Activated T-cell treated with anti-CD3 and anti-CD28 coated beads, Interleukin-2, amount 50 U/mL, for 24 hours (primary cell): Measurements from ENCODE around the gene SERGEF.

Source experiments
- DNase-seq: peaks from one replicate; pipeline ENCODE4 v3.0.0-alpha.2; 2020
- H3K27ac Mint-ChIP-seq: 2 replicates; pipeline ENCODE4 v1.8.0; 2020; ENCODE audit warnings: mild to moderate bottlenecking, mixed read lengths
- H3K27me3 Mint-ChIP-seq: 2 replicates; pipeline ENCODE4 v1.8.0; 2020; ENCODE audit warnings: mixed read lengths
- H3K36me3 Mint-ChIP-seq: 2 replicates; pipeline ENCODE4 v1.8.0; 2020; ENCODE audit warnings: low read depth, mixed read lengths
- H3K4me1 Mint-ChIP-seq: 2 replicates; pipeline ENCODE4 v1.8.0; 2020; ENCODE audit warnings: low read depth, mixed read lengths
- H3K4me3 Mint-ChIP-seq: 2 replicates; pipeline ENCODE4 v1.8.0; 2020; ENCODE audit warnings: mild to moderate bottlenecking, moderate library complexity, mixed read lengths
- H3K9me3 Mint-ChIP-seq: 2 replicates; pipeline ENCODE4 v1.8.0; 2020; ENCODE audit warnings: mixed read lengths

Gene SERGEF

GRCh38 chr11:17951685-17952388 lies 61.0 kb downstream of the SERGEF start:
- Mint-ChIP-seq H3K4me1 (no peaks in the 10 kb centered on the region), H3K36me3 (peaks cover 94% of the 10 kb centered on the region), H3K9me3 (no peaks in the 10 kb centered on the region), H3K27ac (no peak overlapping the region), H3K4me3 (no peak overlapping the region), H3K27me3 (no peaks in the 10 kb centered on the region)
- no peak for DNase-seq

- H3K27me3 Mint-ChIP-seq = no peaks in the 10 kb centered on the region
- no peaks in the 10 kb centered on the region for H3K4me1 Mint-ChIP-seq
- no peak for DNase-seq
- H3K36me3 Mint-ChIP-seq = peaks cover 94% of the 10 kb centered on the region
- H3K27ac Mint-ChIP-seq = no peak overlapping the region
- H3K4me3 Mint-ChIP-seq = no peak overlapping the region
- no peaks in the 10 kb centered on the region for H3K9me3 Mint-ChIP-seq
These were observed 62.2 kb downstream of the SERGEF start for GRCh38 chr11:17950644-17951043.

- H3K4me3 Mint-ChIP-seq = no peak overlapping the region
These were observed 64.6 kb downstream of the SERGEF start for GRCh38 chr11:17948296-17948695.

GRCh38 chr11:17939542-17939941 lies 73.3 kb downstream of the SERGEF start:
- DNase-seq = no peak
- peaks cover 54% of the 10 kb centered on the region for H3K36me3 Mint-ChIP-seq
- peaks cover 5% of the 10 kb centered on the region for H3K9me3 Mint-ChIP-seq
- H3K4me3 Mint-ChIP-seq = no peak overlapping the region
- no peaks in the 10 kb centered on the region for H3K27me3 Mint-ChIP-seq
- no peak overlapping the region for H3K27ac Mint-ChIP-seq
- no peaks in the 10 kb centered on the region for H3K4me1 Mint-ChIP-seq

More at GRCh38 chr11:17948296-17948695, 64.6 kb downstream of the SERGEF start:
- H3K36me3 Mint-ChIP-seq = peaks cover 94% of the 10 kb centered on the region
- DNase-seq = no peak
- no peaks in the 10 kb centered on the region for H3K4me1 Mint-ChIP-seq
- no peaks in the 10 kb centered on the region for H3K27me3 Mint-ChIP-seq
- peaks cover 5% of the 10 kb centered on the region for H3K9me3 Mint-ChIP-seq
- no peak overlapping the region for H3K27ac Mint-ChIP-seq

- Mint-ChIP-seq H3K36me3 (peaks cover 56% of the 10 kb centered on the region), H3K27me3 (no peaks in the 10 kb centered on the region), H3K4me3 (no peak overlapping the region), H3K27ac (no peak overlapping the region), H3K4me1 (no peaks in the 10 kb centered on the region), H3K9me3 (peaks cover 4% of the 10 kb centered on the region)
- no peak for DNase-seq
These were observed 76.1 kb downstream of the SERGEF start for GRCh38 chr11:17936790-17937189.

- Mint-ChIP-seq H3K27me3 (no peaks in the 10 kb centered on the region), H3K36me3 (peaks cover 50% of the 10 kb centered on the region), H3K27ac (no peak overlapping the region), H3K4me3 (no peak overlapping the region), H3K9me3 (peaks cover 4% of the 10 kb centered on the region), H3K4me1 (no peaks in the 10 kb centered on the region)
- no peak for DNase-seq
These were observed 78.7 kb downstream of the SERGEF start for GRCh38 chr11:17934194-17934593.

- Mint-ChIP-seq H3K4me1 (no peaks in the 10 kb centered on the region), H3K9me3 (peaks cover 4% of the 10 kb centered on the region), H3K27ac (no peak overlapping the region), H3K27me3 (no peaks in the 10 kb centered on the region), H3K36me3 (peaks cover 52% of the 10 kb centered on the region), H3K4me3 (no peak overlapping the region)
- no peak for DNase-seq
These were observed 79.1 kb downstream of the SERGEF start for GRCh38 chr11:17933708-17934107.

GRCh38 chr11:17932472-17932871 lies 80.4 kb downstream of the SERGEF start:
- H3K27me3 Mint-ChIP-seq = no peaks in the 10 kb centered on the region
- H3K4me1 Mint-ChIP-seq = no peaks in the 10 kb centered on the region
- H3K27ac Mint-ChIP-seq = no peak overlapping the region
- H3K9me3 Mint-ChIP-seq = peaks cover 4% of the 10 kb centered on the region
- no peak overlapping the region for H3K4me3 Mint-ChIP-seq
- H3K36me3 Mint-ChIP-seq = peaks cover 61% of the 10 kb centered on the region
- DNase-seq = no peak

- Mint-ChIP-seq H3K4me3 (no peak overlapping the region), H3K4me1 (no peaks in the 10 kb centered on the region), H3K9me3 (peaks cover 4% of the 10 kb centered on the region), H3K27ac (no peak overlapping the region), H3K36me3 (peaks cover 64% of the 10 kb centered on the region), H3K27me3 (no peaks in the 10 kb centered on the region)
- no peak for DNase-seq
These were observed 81.3 kb downstream of the SERGEF start for GRCh38 chr11:17931595-17931994.

- H3K36me3 Mint-ChIP-seq = peaks cover 67% of the 10 kb centered on the region
- no peak overlapping the region for H3K4me3 Mint-ChIP-seq
- H3K9me3 Mint-ChIP-seq = peaks cover 4% of the 10 kb centered on the region
- H3K27ac Mint-ChIP-seq = no peak overlapping the region
- DNase-seq = no peak
- H3K4me1 Mint-ChIP-seq = no peaks in the 10 kb centered on the region
- H3K27me3 Mint-ChIP-seq = no peaks in the 10 kb centered on the region
These were observed 82.2 kb downstream of the SERGEF start for GRCh38 chr11:17930544-17931125.

- Mint-ChIP-seq H3K27me3 (no peaks in the 10 kb centered on the region), H3K36me3 (peaks cover 67% of the 10 kb centered on the region), H3K9me3 (peaks cover 4% of the 10 kb centered on the region), H3K4me1 (no peaks in the 10 kb centered on the region), H3K4me3 (no peak overlapping the region), H3K27ac (no peak overlapping the region)
- no peak for DNase-seq
These were observed 83.7 kb downstream of the SERGEF start for GRCh38 chr11:17929171-17929570.

GRCh38 chr11:17927681-17928343 lies 85.0 kb downstream of the SERGEF start:
- Mint-ChIP-seq H3K36me3 (peaks cover 70% of the 10 kb centered on the region), H3K9me3 (peaks cover 4% of the 10 kb centered on the region)
- DNase-seq = no peak

GRCh38 chr11:17927041-17927440 lies 85.8 kb downstream of the SERGEF start:
- H3K9me3 Mint-ChIP-seq = no peaks in the 10 kb centered on the region
- H3K4me3 Mint-ChIP-seq = no peak overlapping the region
- H3K27ac Mint-ChIP-seq = no peak overlapping the region
- no peaks in the 10 kb centered on the region for H3K27me3 Mint-ChIP-seq
- H3K36me3 Mint-ChIP-seq = peaks cover 69% of the 10 kb centered on the region
- H3K4me1 Mint-ChIP-seq = no peaks in the 10 kb centered on the region
- DNase-seq = no peak

More at GRCh38 chr11:17927681-17928343, 85.0 kb downstream of the SERGEF start:
- Mint-ChIP-seq H3K27me3 (no peaks in the 10 kb centered on the region), H3K4me1 (no peaks in the 10 kb centered on the region), H3K27ac (no peak overlapping the region), H3K4me3 (no peak overlapping the region)

- Mint-ChIP-seq H3K27ac (no peak overlapping the region), H3K4me3 (no peak overlapping the region), H3K4me1 (no peaks in the 10 kb centered on the region), H3K36me3 (peaks cover 74% of the 10 kb centered on the region), H3K27me3 (no peaks in the 10 kb centered on the region), H3K9me3 (no peaks in the 10 kb centered on the region)
- no peak for DNase-seq
These were observed 88.1 kb downstream of the SERGEF start for GRCh38 chr11:17924713-17925112.

GRCh38 chr11:17923217-17923616 lies 89.6 kb downstream of the SERGEF start:
- Mint-ChIP-seq H3K4me1 (no peaks in the 10 kb centered on the region), H3K9me3 (no peaks in the 10 kb centered on the region), H3K4me3 (no peak overlapping the region), H3K27me3 (no peaks in the 10 kb centered on the region), H3K36me3 (peaks cover 78% of the 10 kb centered on the region), H3K27ac (no peak overlapping the region)
- DNase-seq = no peak
